ENCODE data around the gene ATP11A. TPM values are rescaled to one million over a fixed set of nuclear protein-coding genes. Genes with fewer than 3 reads are reported as not detected.

The ATP11A gene
- total RNA-seq, 1 experiment from 2014 or later: 80.4 TPM

- no peak overlapping the region for H3K4me2 ChIP-seq (ENCODE audit: low read length)
- H3K9me3 ChIP-seq (ENCODE audit: control insufficient read depth in 1 of 2, insufficient read depth in 1 of 2, low read depth in 1 of 2, low read length in 2 of 2): no peaks in the 10 kb centered on the region
- H3K4me3 ChIP-seq (replicated peaks in 1 of 2; ENCODE audit: low read depth in 1 of 2, low read length in 2 of 2): no peak overlapping the region
- DNase-seq (ENCODE audit: low read depth, low spot score) (no peak), ATAC-seq (no peak)
- ChIA-PET POLR2A (no interaction called here), RAD21 (ENCODE audit: low non-redundant PET in 1 of 2, low total read pairs in 2 of 2, uncharacterized antibody in 2 of 2, unreplicated experiment in 2 of 2) (no interaction called here), CTCF (no interaction called here)
- BruUV-seq (replicated peaks): no TSS peak
- H3K9me2 ChIP-seq (ENCODE audit: insufficient read depth): no peaks in the 10 kb centered on the region
- no peak overlapping the region for H3K27ac ChIP-seq (ENCODE audit: low read depth, low read length)
- peaks cover 0 to 18% of the 10 kb centered on the region in 2 experiments; a peak in 2 of 4 replicates for H3K36me3 ChIP-seq (ENCODE audit: control insufficient read depth in 1 of 2, insufficient read depth in 2 of 2, low read length in 2 of 2)
- H3K4me1 ChIP-seq (ENCODE audit: control insufficient read depth in 1 of 2, insufficient read depth in 2 of 2, low read length in 2 of 2): no peaks in the 10 kb centered on the region
- intact Hi-C loops (cut with micrococcal nuclease): no loop called here
- H3K27me3 ChIP-seq (ENCODE audit: insufficient read depth, low read length): no peaks in the 10 kb centered on the region
- no peak for TF ChIP-seq EZH2 (IDR thresholded peaks at IDR 0.05)
- no peak for TF ChIP-seq CBX3 (IDR thresholded peaks at IDR 0.05; ENCODE audit: low read depth)
- no peak for TF ChIP-seq EGR1 (IDR thresholded peaks at IDR 0.05; ENCODE audit: low read depth)
- no peak for TF ChIP-seq EZH2phosphoT487 (IDR thresholded peaks at IDR 0.05; ENCODE audit: borderline replicate concordance)
- no peak for TF ChIP-seq TCF7L2 (IDR thresholded peaks at IDR 0.05; ENCODE audit: borderline replicate concordance, extremely low read depth, insufficient read depth, insufficient read length)
- TF ChIP-seq POLR2AphosphoS5 (IDR thresholded peaks at IDR 0.05; ENCODE audit: low read depth, low read length): no peak
- no peak for TF ChIP-seq POLR2A (IDR thresholded peaks at IDR 0.05; ENCODE audit: borderline replicate concordance, extremely low read depth, insufficient read depth, insufficient read length)
- no peak for TF ChIP-seq CEBPB (IDR thresholded peaks at IDR 0.05; ENCODE audit: low read depth)
- no peak for TF ChIP-seq JUND (IDR thresholded peaks at IDR 0.05)
- TF ChIP-seq RAD21 (IDR thresholded peaks at IDR 0.05; ENCODE audit: low read depth): no peak
- no peak for TF ChIP-seq FOSL1 (IDR thresholded peaks at IDR 0.05; ENCODE audit: low read depth)
- TF ChIP-seq SRF (IDR thresholded peaks at IDR 0.05; ENCODE audit: low read depth): no peak
- TF ChIP-seq, protein P1, sequence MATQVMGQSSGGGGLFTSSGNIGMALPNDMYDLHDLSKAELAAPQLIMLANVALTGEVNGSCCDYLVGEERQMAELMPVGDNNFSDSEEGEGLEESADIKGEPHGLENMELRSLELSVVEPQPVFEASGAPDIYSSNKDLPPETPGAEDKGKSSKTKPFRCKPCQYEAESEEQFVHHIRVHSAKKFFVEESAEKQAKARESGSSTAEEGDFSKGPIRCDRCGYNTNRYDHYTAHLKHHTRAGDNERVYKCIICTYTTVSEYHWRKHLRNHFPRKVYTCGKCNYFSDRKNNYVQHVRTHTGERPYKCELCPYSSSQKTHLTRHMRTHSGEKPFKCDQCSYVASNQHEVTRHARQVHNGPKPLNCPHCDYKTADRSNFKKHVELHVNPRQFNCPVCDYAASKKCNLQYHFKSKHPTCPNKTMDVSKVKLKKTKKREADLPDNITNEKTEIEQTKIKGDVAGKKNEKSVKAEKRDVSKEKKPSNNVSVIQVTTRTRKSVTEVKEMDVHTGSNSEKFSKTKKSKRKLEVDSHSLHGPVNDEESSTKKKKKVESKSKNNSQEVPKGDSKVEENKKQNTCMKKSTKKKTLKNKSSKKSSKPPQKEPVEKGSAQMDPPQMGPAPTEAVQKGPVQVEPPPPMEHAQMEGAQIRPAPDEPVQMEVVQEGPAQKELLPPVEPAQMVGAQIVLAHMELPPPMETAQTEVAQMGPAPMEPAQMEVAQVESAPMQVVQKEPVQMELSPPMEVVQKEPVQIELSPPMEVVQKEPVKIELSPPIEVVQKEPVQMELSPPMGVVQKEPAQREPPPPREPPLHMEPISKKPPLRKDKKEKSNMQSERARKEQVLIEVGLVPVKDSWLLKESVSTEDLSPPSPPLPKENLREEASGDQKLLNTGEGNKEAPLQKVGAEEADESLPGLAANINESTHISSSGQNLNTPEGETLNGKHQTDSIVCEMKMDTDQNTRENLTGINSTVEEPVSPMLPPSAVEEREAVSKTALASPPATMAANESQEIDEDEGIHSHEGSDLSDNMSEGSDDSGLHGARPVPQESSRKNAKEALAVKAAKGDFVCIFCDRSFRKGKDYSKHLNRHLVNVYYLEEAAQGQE (IDR thresholded peaks at IDR 0.05; ENCODE audit: low read depth): no peak
- no peak for TF ChIP-seq SP1 (IDR thresholded peaks at IDR 0.05; ENCODE audit: low read depth)
- TF ChIP-seq, protein P2, sequence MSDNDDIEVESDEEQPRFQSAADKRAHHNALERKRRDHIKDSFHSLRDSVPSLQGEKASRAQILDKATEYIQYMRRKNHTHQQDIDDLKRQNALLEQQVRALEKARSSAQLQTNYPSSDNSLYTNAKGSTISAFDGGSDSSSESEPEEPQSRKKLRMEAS (IDR thresholded peaks at IDR 0.05): no peak
- TF ChIP-seq, protein P3, sequence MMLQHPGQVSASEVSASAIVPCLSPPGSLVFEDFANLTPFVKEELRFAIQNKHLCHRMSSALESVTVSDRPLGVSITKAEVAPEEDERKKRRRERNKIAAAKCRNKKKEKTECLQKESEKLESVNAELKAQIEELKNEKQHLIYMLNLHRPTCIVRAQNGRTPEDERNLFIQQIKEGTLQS (IDR thresholded peaks at IDR 0.05): no peak
- no peak for TF ChIP-seq ZFX (IDR thresholded peaks at IDR 0.05)
- TF ChIP-seq ZNF274 (IDR thresholded peaks at IDR 0.05; ENCODE audit: low read depth, low read length): no peak
- no peak for TF ChIP-seq SIN3A (IDR thresholded peaks at IDR 0.05; ENCODE audit: low read depth)
- no peaks in the 10 kb centered on the region for H4K20me1 ChIP-seq (ENCODE audit: insufficient read depth)
- H3K79me2 ChIP-seq (ENCODE audit: insufficient read depth, low read length): no peaks in the 10 kb centered on the region
- H3K9ac ChIP-seq (ENCODE audit: low read length): no peak overlapping the region
- H2AFZ ChIP-seq (ENCODE audit: low read depth, low read length, poor library complexity, severe bottlenecking): no peak overlapping the region
Observed at GRCh38 chr13:112842343-112842856, 152.6 kb downstream of the ATP11A start.

Data from HCT116 (cell line).